Head of caudate nucleus (tissue), 42 donors: ENCODE results near the gene GRIA3.
"Not testable (repeated sequence)": the region's sequence is repeated elsewhere in the genome, so short reads cannot be mapped to it uniquely, and the experiment has no call there.

Source experiments
- DNase-seq, 42 donors: peaks; one replicate each; pipeline versions ENCODE4 v3.0.0 to v3.0.0-alpha.2; 2020 to 2021; ENCODE audit warnings: mixed read lengths in 7 of 42
- intact Hi-C: fragments of 100-400 bp; cut with DNase I; formaldehyde crosslinking; loops from one replicate; pipeline ENCODE4 v1.15.0; 2022

GRIA3 gene

DNA sequence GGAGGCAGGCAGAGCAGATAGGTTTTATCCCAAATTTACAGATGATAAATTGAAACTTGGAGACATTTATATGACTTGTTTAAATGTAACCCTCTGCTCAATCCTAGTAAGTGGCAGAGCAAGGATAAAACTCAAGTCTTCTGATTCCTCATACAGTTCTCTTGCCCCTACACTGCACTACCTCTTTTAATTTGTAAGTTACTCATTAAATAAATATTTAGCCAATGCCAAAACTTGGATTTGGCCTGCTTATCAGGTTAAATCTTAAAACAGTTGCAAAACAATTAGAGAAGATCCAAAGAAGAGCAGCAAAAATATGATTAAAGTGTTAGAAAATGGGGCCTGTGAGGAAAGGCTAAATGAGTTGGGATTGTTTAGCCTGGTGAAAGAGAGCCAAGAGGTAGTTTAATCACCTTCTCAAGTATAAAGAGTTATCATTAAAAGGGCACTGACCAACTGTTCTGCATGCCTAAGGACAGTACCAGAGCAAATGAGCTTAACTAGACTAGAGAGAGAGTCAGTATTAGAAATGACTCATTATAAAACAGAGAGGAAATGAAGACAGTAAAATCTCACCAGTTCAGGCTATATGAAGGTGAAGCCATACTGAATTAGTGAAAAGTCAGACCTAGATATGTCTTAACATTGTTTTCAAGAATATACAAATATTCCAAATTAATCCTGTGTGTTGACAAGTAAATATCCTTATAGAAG, 146.3 kb downstream of the GRIA3 start:
- intact Hi-C loops = no loop called here
- no peak for DNase-seq

GRCh38 chrX:123331349-123331748, 147.3 kb downstream of the GRIA3 start:
- DNase-seq = no peak
- intact Hi-C loops = no loop called here

DNA sequence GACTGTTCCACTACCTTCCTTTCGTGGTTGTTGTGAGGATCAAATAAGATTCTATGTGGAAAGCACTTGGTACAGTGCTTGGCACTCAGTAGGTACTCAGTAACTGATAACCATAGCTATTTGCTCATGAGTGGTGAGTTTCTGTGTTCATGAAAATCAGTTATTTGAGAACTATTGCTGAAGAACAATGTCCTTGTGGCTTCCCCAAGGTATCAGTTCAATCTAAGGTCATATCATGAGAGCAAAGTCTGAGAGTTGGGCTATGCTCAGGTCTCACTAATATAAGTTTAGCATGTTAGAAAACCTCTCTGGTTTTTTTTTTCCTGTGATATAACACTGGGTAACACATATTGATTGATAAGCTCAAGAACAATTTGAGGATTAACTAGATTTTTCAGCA, 147.8 kb downstream of the GRIA3 start:
- intact Hi-C loops = no loop called here
- DNase-seq = no peak

DNA sequence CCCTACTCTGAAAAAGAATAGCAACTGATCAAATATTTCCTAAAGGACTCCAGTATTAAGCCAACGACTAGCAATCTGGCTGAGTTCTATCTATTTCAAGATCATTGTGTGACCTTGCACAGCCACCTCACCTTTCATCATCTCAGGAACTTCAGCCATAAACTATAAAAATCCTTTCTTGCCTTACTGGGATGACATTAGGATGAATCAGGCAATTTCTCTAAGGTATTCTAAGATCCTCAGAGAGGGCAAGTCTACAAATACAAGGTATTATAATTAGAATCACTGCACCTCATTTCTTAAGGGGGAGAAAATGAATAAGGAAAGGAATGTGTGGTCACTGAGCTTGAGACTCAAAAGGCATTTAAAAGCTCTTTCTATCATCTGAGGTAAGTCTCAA, 152.6 kb downstream of the GRIA3 start:
- no peak for DNase-seq
- intact Hi-C loops = no loop called here

- DNase-seq = no peak
- intact Hi-C loops = no loop called here
These were observed 154.0 kb downstream of the GRIA3 start for GRCh38 chrX:123337886-123338639.

GRCh38 chrX:123339221-123339905, 155.3 kb downstream of the GRIA3 start:
- no peak for DNase-seq
- intact Hi-C loops = no loop called here

DNA sequence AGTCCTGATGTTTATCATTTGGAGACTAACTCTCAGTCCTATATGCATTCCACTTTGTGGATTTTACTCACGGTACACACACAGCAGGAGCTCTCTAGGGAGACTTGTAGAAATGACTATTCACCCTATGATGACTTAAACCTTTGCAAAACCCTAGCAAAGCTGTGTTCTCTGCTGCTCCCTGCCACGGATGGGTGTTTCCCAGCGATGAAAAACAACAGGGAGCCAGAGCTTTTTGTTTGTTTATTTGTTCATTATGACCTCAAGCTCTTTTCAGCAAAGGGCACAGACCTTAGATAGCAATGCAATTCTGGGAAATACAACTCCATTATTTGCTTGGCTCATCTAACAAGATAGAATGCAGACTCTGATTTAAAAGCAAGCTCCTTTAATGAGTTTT, 156.6 kb downstream of the GRIA3 start:
- no peak for DNase-seq
- intact Hi-C loops = no loop called here

GRCh38 chrX:123348468-123348867, 164.4 kb downstream of the GRIA3 start:
- intact Hi-C loops = no loop called here
- no peak for DNase-seq

- no peak for DNase-seq
- intact Hi-C loops = no loop called here
These were observed 166.1 kb downstream of the GRIA3 start for GRCh38 chrX:123350226-123350625.

DNA sequence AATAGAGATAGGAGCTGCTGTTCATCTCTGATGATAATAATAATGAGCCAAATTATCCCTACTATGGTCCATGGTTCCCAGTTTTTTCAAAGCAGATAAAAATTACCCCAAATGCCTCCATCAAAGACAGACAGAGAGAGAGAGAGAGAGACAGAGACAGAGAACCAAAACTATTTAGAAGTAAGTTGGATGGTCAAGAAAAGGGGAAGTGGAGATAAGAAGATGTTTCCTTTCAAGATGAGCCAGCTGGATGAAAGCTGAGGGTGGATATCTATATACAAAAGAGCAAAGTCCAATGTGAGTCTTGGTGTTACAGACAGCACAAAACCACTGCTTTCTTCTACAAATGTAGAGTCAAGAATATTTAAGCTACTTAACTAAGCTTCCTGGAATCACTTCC, 173.9 kb downstream of the GRIA3 start:
- no peak for DNase-seq
- intact Hi-C loops = no loop called here

DNA sequence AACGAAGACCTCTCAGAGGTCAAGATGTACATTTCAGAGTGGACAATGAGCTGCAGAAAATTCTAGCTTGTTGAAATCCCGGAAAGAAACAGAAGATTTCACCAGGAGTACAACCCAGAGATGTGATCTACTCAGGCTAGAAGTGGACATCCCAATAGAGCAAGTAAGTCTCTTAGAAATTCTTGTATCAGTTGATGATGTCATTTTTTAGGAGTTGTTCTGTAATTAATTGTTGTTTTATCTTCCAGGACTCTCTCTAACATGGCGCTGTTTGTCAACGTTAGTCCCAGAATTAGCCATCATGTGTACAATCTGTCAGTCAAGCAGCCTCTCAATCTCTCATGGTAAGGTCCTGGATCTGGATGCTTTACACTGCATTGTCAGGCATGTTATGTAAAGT, 174.4 kb downstream of the GRIA3 start:
- intact Hi-C loops = no loop called here
- no peak for DNase-seq

- no peak for DNase-seq
- intact Hi-C loops = no loop called here
These were observed 177.3 kb downstream of the GRIA3 start for GRCh38 chrX:123361371-123361770.

DNA sequence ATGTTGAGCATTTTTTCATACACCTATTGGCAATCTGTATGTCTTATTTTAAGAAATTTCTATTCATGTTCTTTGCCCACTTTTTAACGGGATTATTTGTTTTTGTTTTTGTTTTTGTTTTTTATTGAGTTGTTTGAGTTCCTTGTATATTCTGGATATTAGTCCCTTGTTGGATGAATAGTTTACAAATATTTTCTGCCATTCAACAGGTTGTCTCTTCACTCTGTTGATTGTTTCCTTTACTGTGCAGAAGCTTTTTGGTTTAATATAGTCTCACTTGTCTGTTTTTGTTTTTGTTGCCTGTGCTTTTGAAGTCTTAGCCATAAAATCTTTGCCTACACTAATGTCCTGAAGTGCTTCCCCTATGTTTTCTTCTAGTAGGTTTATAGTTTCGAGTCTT, 202.1 kb downstream of the GRIA3 start:
- DNase-seq, intact Hi-C loops: not testable (repeated sequence)

- DNase-seq = no peak
- intact Hi-C loops = no loop called here
These were observed 208.8 kb downstream of the GRIA3 start for GRCh38 chrX:123392921-123393320.

GRCh38 chrX:123399709-123400108, 215.6 kb downstream of the GRIA3 start:
- intact Hi-C loops = no loop called here

DNA sequence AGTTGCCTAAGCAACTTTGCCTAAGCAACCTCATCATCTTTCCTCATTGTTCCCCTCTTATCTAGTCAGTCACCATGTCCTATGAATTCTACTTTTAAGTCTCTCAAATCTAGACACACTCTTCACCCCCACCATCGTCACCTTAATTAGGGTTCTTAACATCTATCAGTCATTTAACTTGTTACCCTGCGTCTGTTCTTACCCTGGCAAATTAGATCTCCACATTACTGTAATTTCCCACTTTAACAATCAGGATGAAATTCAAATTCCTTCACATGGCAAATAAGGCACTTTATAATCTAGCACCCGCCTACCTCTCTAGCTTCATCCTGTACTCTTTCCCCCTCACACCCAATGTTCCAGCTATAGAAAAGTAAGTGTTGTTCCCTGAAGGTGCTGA, 221.2 kb downstream of the GRIA3 start:
- peak in 11 of 42 donors; percentile 6 to 54 (median 19) for DNase-seq
- intact Hi-C loops = no loop called here

More at GRCh38 chrX:123399709-123400108, 215.6 kb downstream of the GRIA3 start:
- no peak for DNase-seq

- intact Hi-C loops = no loop called here
- DNase-seq = no peak
These were observed 225.0 kb downstream of the GRIA3 start for GRCh38 chrX:123408821-123409737.

GRCh38 chrX:123422875-123423274, 238.8 kb downstream of the GRIA3 start:
- intact Hi-C loops = loop anchor here (10.0 kb wide), 1 partner anchor 238 kb away; the partner anchor contains the start of gene GRIA3
- peak in 33 of 42 donors; percentile 4 to 68 (median 26) for DNase-seq

DNA sequence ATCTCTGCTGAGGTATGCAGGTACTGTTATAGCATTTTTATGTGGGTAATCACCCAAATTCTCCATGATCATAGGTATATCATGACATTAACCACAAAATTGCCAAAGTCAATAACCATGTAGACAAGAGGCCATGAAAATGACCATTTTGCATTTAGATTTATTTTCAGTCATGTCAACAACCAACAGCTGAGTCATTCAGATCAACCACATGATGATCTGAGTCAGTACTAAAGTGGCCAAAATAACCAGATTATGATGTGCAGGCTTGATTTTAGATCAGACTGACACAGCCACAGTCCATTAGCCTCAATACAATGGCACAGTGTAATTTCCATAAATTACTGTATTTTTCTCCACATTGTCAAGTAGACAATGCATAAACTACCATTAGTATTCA, 240.5 kb downstream of the GRIA3 start:
- intact Hi-C loops = loop anchor here (10.0 kb wide), 1 partner anchor 240 kb away; the partner anchor contains the start of gene GRIA3
- DNase-seq = no peak
